GM19463 (cell line): ENCODE measurements around the gene ARPC3.
"Not testable (repeated sequence)": the region's sequence is repeated elsewhere in the genome, so short reads cannot be mapped to it uniquely, and the experiment has no call there.

ENCODE experiments used
- ATAC-seq: cut with Tn5 transposase; IDR thresholded peaks from one replicate; pipeline ENCODE4 v1.9.1; 2021; ENCODE audit warnings: mild to moderate bottlenecking, moderate library complexity; ENCODE audit not compliant: unreplicated experiment

The ARPC3 gene

GRCh38 chr12:110420644-110421043, 29.5 kb downstream of the ARPC3 start:
- ATAC-seq: not testable (repeated sequence)

GRCh38 chr12:110417113-110417512, 33.0 kb downstream of the ARPC3 start:
- not testable (repeated sequence) for ATAC-seq

- ATAC-seq: not testable (repeated sequence)
Measured at GRCh38 chr12:110410086-110410485, 40.1 kb downstream of the ARPC3 start.

- not testable (repeated sequence) for ATAC-seq
Measured at GRCh38 chr12:110405126-110405662, 44.9 kb downstream of the ARPC3 start.

- ATAC-seq: no peak
Measured at GRCh38 chr12:110403976-110404682, 46.0 kb downstream of the ARPC3 start.

GRCh38 chr12:110403146-110403975, 46.8 kb downstream of the ARPC3 start, which contains the start of gene ANAPC7:
Gene ANAPC7 (minus strand): TSS chr12:110403708. CDS start chr12:110403627, 81 bp downstream.
- peak; percentile 62 for ATAC-seq
